AG04450 (cell line): ENCODE measurements around the gene ZCCHC7. TPM values are rescaled to one million over a fixed set of nuclear protein-coding genes. Genes with fewer than 3 reads are reported as not detected.

Experiments used
- CTCF ChIA-PET: fragments of 300-600, 350-600 bp; formaldehyde crosslinking; extraction: SDS; loops from one replicate; lab custom pipeline; 2022; ENCODE audit warnings: antibody characterized with exemption, inconsistent platforms; lab: Charles Lee
- POLR2A ChIA-PET: fragments of 350-600 bp; formaldehyde crosslinking; extraction: SDS; loops from one replicate; lab custom pipeline; 2021; ENCODE audit warnings: antibody characterized with exemption, inconsistent platforms; lab: Yijun Ruan, JAX
- DNase-seq: peaks from one replicate; pipeline ENCODE4 v3.0.0-alpha.2; 2011; ENCODE audit warnings: low read depth, low spot score
- H3K27ac ChIP-seq: one replicate; pipeline ENCODE4 v1.5.1; 2012; ENCODE audit warnings: low read depth, low read length, control low read depth
- H3K27me3 ChIP-seq: one replicate; pipeline ENCODE4 v1.6.0; 2012; ENCODE audit warnings: low read length; ENCODE audit not compliant: control insufficient read depth, insufficient read depth
- H3K4me3 ChIP-seq: 2 replicates; pipeline ENCODE4 v1.5.1; 2011; ENCODE audit warnings: mild to moderate bottlenecking, low read depth, low read length, control low read depth
- H3K9me3 ChIP-seq: 2 replicates; pipeline ENCODE4 v1.5.1; 2012; ENCODE audit warnings: low read length; ENCODE audit not compliant: control insufficient read depth, insufficient read depth
- polyA plus RNA-seq: library from polyadenylated mRNA; depleted of rRNA; stranded (reverse); fragments of >200 nt; gene quantifications from 2 replicates; pipeline ENCODE4 v1.2.3, GENCODE V29; 2011
- TF ChIP-seq, protein P1 (sequence below): IDR thresholded peaks from 2 replicates; pipeline ENCODE4 v1.5.1; 2011; ENCODE audit warnings: low read depth, low read length, control low read depth, inconsistent platforms

ZCCHC7 gene
- polyA plus RNA-seq, 1 experiment: 21.6 TPM

- H3K9me3 ChIP-seq: no peaks in the 10 kb centered on the region
- TF ChIP-seq, protein P1, sequence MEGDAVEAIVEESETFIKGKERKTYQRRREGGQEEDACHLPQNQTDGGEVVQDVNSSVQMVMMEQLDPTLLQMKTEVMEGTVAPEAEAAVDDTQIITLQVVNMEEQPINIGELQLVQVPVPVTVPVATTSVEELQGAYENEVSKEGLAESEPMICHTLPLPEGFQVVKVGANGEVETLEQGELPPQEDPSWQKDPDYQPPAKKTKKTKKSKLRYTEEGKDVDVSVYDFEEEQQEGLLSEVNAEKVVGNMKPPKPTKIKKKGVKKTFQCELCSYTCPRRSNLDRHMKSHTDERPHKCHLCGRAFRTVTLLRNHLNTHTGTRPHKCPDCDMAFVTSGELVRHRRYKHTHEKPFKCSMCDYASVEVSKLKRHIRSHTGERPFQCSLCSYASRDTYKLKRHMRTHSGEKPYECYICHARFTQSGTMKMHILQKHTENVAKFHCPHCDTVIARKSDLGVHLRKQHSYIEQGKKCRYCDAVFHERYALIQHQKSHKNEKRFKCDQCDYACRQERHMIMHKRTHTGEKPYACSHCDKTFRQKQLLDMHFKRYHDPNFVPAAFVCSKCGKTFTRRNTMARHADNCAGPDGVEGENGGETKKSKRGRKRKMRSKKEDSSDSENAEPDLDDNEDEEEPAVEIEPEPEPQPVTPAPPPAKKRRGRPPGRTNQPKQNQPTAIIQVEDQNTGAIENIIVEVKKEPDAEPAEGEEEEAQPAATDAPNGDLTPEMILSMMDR: no peak
- no peak overlapping the region for H3K27ac ChIP-seq
- POLR2A ChIA-PET: no interaction called here
- no peaks in the 10 kb centered on the region for H3K27me3 ChIP-seq
- CTCF ChIA-PET: no interaction called here
- no peak for DNase-seq
- no peak overlapping the region for H3K4me3 ChIP-seq
These were observed 173.5 kb downstream of the ZCCHC7 start for GRCh38 chr9:37293664-37294524.

GRCh38 chr9:37295178-37295577 lies 174.8 kb downstream of the ZCCHC7 start:
- no peaks in the 10 kb centered on the region for H3K9me3 ChIP-seq
- DNase-seq: no peak

DNA sequence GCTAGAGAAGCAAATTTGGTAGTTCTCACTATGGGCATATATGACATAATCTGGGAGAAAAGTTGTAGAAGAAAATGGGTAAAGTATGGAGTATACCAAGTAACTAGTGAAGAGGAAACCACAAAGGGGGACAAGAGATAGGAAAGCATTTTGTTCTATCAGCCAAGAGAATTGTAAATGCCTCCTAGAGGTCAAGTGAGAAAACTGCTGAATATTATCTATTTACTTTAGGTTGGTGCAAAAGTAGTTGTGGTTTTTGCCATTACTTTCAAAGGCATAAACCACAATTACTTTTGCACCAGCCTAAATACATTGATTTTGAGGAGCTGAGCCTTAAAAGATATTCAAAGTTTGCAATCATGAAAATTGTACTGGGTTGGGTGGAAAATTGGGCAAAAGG lies 175.4 kb downstream of the ZCCHC7 start:
- ChIA-PET POLR2A (no interaction called here), CTCF (interaction anchor here (0.6 kb wide), 1 partner anchor 8 kb away, joined by 3 read pairs; no protein-coding TSS in a partner anchor)
- Histone ChIP-seq H3K9me3 (no peaks in the 10 kb centered on the region), H3K27me3 (no peaks in the 10 kb centered on the region), H3K4me3 (no peak overlapping the region), H3K27ac (no peak overlapping the region)
- no peak for DNase-seq
- TF ChIP-seq, protein P1: no peak

More at GRCh38 chr9:37295178-37295577, 174.8 kb downstream of the ZCCHC7 start:
- no peak overlapping the region for H3K4me3 ChIP-seq
- TF ChIP-seq, protein P1: no peak
- H3K27ac ChIP-seq: no peak overlapping the region
- POLR2A ChIA-PET: no interaction called here
- CTCF ChIA-PET: no interaction called here
- no peaks in the 10 kb centered on the region for H3K27me3 ChIP-seq

- DNase-seq: no peak
- Histone ChIP-seq H3K9me3 (no peaks in the 10 kb centered on the region), H3K4me3 (no peak overlapping the region), H3K27me3 (no peaks in the 10 kb centered on the region), H3K27ac (no peak overlapping the region)
- ChIA-PET POLR2A (no interaction called here), CTCF (interaction anchor here (0.6 kb wide), 1 partner anchor 178 kb away, joined by 4 read pairs; no protein-coding TSS in a partner anchor)
- TF ChIP-seq, protein P1: no peak
These were observed 177.2 kb downstream of the ZCCHC7 start for GRCh38 chr9:37297592-37297991.

GRCh38 chr9:37300620-37301019 lies 180.2 kb downstream of the ZCCHC7 start:
- CTCF ChIA-PET: interaction anchor here (0.9 kb wide), 1 partner anchor 15 kb away, joined by 3 read pairs; no protein-coding TSS in a partner anchor
- Histone ChIP-seq H3K9me3 (no peaks in the 10 kb centered on the region), H3K4me3 (no peak overlapping the region), H3K27ac (no peak overlapping the region), H3K27me3 (no peaks in the 10 kb centered on the region)
- POLR2A ChIA-PET: no interaction called here
- TF ChIP-seq, protein P1: no peak
- no peak for DNase-seq
